HCT116 (cell line): ENCODE measurements around the gene NPEPL1. TPM values are rescaled to one million over a fixed set of nuclear protein-coding genes. Genes with fewer than 3 reads are reported as not detected.

Experiments
- ATAC-seq: fragments of 200-7000 bp; cut with Tn5 transposase; 2 replicates; pipeline ENCODE4 v1.9.1; 2020; ENCODE audit warnings: mild to moderate bottlenecking, moderate library complexity
- BruUV-seq: library from RNA; stranded (reverse); fragments of 400-500 nt; replicated peaks from 2 replicates; lab custom pipeline; 2021; lab: Mats Ljungman, UMichigan
- CTCF ChIA-PET: fragments of 300-600 bp; sonication (Branson Sonifier 250); formaldehyde crosslinking; loops from one replicate; lab custom pipeline; 2021; ENCODE audit warnings: antibody characterized with exemption; lab: Charles Lee
- POLR2A ChIA-PET: fragments of 300-600, 350-600 bp; sonication (Branson Sonifier 250); formaldehyde crosslinking; loops from one replicate; lab custom pipeline; 2021; ENCODE audit warnings: antibody characterized with exemption; lab: Charles Lee
- RAD21 ChIA-PET, 2 experiments: fragments of 300-600 bp; sonication (Branson Sonifier 250); formaldehyde crosslinking; loops; one replicate each; lab custom pipeline; 2023; ENCODE audit warnings: low total read pairs in 2 of 2; ENCODE audit not compliant: uncharacterized antibody in 2 of 2, unreplicated experiment in 2 of 2, low non-redundant PET in 1 of 2; lab: Charles Lee
- DNase-seq: peaks from one replicate; pipeline ENCODE4 v3.0.0-alpha.2; 2010; ENCODE audit warnings: low read depth, low spot score
- H2AFZ ChIP-seq: fragments of 200-600 bp; shearing (Covaris generic), sonication (generic); 2 replicates; pipeline ENCODE4 v1.6.1; 2017; ENCODE audit warnings: low read depth, mixed run types, mixed read lengths, antibody characterized with exemption, low read length; ENCODE audit not compliant: poor library complexity, severe bottlenecking
- H3K27ac ChIP-seq: 2 replicates; pipeline ENCODE4 v1.5.1; 2012; ENCODE audit warnings: low read depth, low read length
- H3K27me3 ChIP-seq: fragments of 200-600 bp; sonication (generic); 2 replicates; pipeline ENCODE4 v1.6.1; 2016; ENCODE audit warnings: mixed run types, low read length, mixed read lengths; ENCODE audit not compliant: insufficient read depth
- H3K36me3 ChIP-seq, 2 experiments: fragments of 200-500 bp in 1 of 2; fragments of 200-600 bp in 1 of 2; sonication (Bioruptor generic) in 1 of 2; sonication (generic) in 1 of 2; 2 replicates each; pipeline versions ENCODE4 v1.5.1 to v1.6.1; 2014 to 2016; ENCODE audit warnings: low read length in 2 of 2, inconsistent platforms in 1 of 2, mixed read lengths in 1 of 2, mixed run types in 1 of 2; ENCODE audit not compliant: insufficient read depth in 2 of 2, control insufficient read depth in 1 of 2
- H3K4me1 ChIP-seq, 2 experiments: fragments of 200-600 bp in 1 of 2; sonication (generic) in 1 of 2; 2 replicates each; pipeline versions ENCODE4 v1.5.1 to v1.6.1; 2012 to 2017; ENCODE audit warnings: low read length in 2 of 2, inconsistent platforms in 1 of 2, mild to moderate bottlenecking in 1 of 2, mixed read lengths in 1 of 2, mixed run types in 1 of 2, moderate library complexity in 1 of 2; ENCODE audit not compliant: insufficient read depth in 2 of 2, control insufficient read depth in 1 of 2
- H3K4me2 ChIP-seq: fragments of 200-600 bp; sonication (generic); 2 replicates; pipeline ENCODE4 v1.6.1; 2017; ENCODE audit warnings: mixed run types, low read length, mixed read lengths
- H3K4me3 ChIP-seq, 2 experiments: fragments of 200-600 bp in 1 of 2; sonication (generic) in 1 of 2; replicated peaks in 1 of 2; 2 replicates each; pipeline ENCODE4 v1.5.1; 2011 to 2016; ENCODE audit warnings: low read length in 2 of 2, control low read depth in 1 of 2, low read depth in 1 of 2, mild to moderate bottlenecking in 1 of 2, mixed read lengths in 1 of 2, mixed run types in 1 of 2
- H3K79me2 ChIP-seq: fragments of 200-600 bp; sonication (generic); 2 replicates; pipeline ENCODE4 v1.6.1; 2017; ENCODE audit warnings: mild to moderate bottlenecking, mixed run types, low read length, moderate library complexity, mixed read lengths; ENCODE audit not compliant: insufficient read depth
- H3K9ac ChIP-seq: fragments of 200-600 bp; sonication (generic); 2 replicates; pipeline ENCODE4 v1.6.1; 2016; ENCODE audit warnings: low read length, mixed read lengths
- H3K9me2 ChIP-seq: fragments of 200-600 bp; sonication (generic), shearing (Covaris generic); 2 replicates; pipeline ENCODE4 v1.6.1; 2017; ENCODE audit warnings: mixed run types, mild to moderate bottlenecking, moderate library complexity; ENCODE audit not compliant: insufficient read depth
- H3K9me3 ChIP-seq, 2 experiments: fragments of 200-500 bp in 1 of 2; fragments of 200-600 bp in 1 of 2; sonication (Bioruptor generic) in 1 of 2; sonication (generic) in 1 of 2; 2 replicates each; pipeline ENCODE4 v1.6.1; 2014 to 2017; ENCODE audit warnings: low read length in 2 of 2, mixed read lengths in 2 of 2, inconsistent platforms in 1 of 2, low read depth in 1 of 2, mild to moderate bottlenecking in 1 of 2, mixed run types in 1 of 2, moderate library complexity in 1 of 2; ENCODE audit not compliant: control insufficient read depth in 1 of 2, insufficient read depth in 1 of 2
- H4K20me1 ChIP-seq: fragments of 200-600 bp; sonication (generic), shearing (Covaris generic); 2 replicates; pipeline ENCODE4 v1.6.1; 2017; ENCODE audit warnings: mixed run types, mild to moderate bottlenecking, moderate library complexity; ENCODE audit not compliant: insufficient read depth
- ATF3 ChIP-seq: IDR thresholded peaks from 2 replicates; pipeline ENCODE4 v1.6.1; 2012
- CBX3 ChIP-seq: IDR thresholded peaks from 2 replicates; pipeline ENCODE4 v1.6.1; 2012; ENCODE audit warnings: low read depth
- CTCF ChIP-seq, 3 experiments: fragments of 200-600 bp in 1 of 3; sonication (generic) in 1 of 3; IDR thresholded peaks in 2 of 3; conservative IDR thresholded peaks in 1 of 3; 2 replicates each; pipeline ENCODE4 v1.5.1; 2012 to 2017; ENCODE audit warnings: low read depth in 2 of 3, low read length in 2 of 3, antibody characterized with exemption in 1 of 3, borderline replicate concordance in 1 of 3, control low read depth in 1 of 3, mild to moderate bottlenecking in 1 of 3, mixed read lengths in 1 of 3, mixed run types in 1 of 3, moderate library complexity in 1 of 3; ENCODE audit not compliant: insufficient read depth in 1 of 3
- EGR1 ChIP-seq: IDR thresholded peaks from 2 replicates; pipeline ENCODE4 v1.6.1; 2012; ENCODE audit warnings: low read depth
- JUND ChIP-seq: IDR thresholded peaks from 2 replicates; pipeline ENCODE4 v1.6.1; 2012
- POLR2AphosphoS5 ChIP-seq: IDR thresholded peaks from 2 replicates; pipeline ENCODE4 v1.6.1; 2011; ENCODE audit warnings: mild to moderate bottlenecking, low read depth, low read length, moderate library complexity
- RAD21 ChIP-seq: IDR thresholded peaks from 2 replicates; pipeline ENCODE4 v1.6.1; 2012; ENCODE audit warnings: low read depth, mild to moderate bottlenecking
- SIN3A ChIP-seq: IDR thresholded peaks from 2 replicates; pipeline ENCODE4 v1.6.1; 2012; ENCODE audit warnings: low read depth
- SRF ChIP-seq: IDR thresholded peaks from 2 replicates; pipeline ENCODE4 v1.6.1; 2012; ENCODE audit warnings: low read depth
- YY1 ChIP-seq: IDR thresholded peaks from 2 replicates; pipeline ENCODE4 v1.6.1; 2011; ENCODE audit warnings: low read length, low read depth, moderate library complexity, mild to moderate bottlenecking; ENCODE audit not compliant: insufficient replicate concordance; ENCODE audit errors: extremely low read depth
- ZNF274 ChIP-seq: fragments of 200-500 bp; sonication (Bioruptor generic); IDR thresholded peaks from 2 replicates; pipeline ENCODE4 v1.6.1; 2014; ENCODE audit warnings: mild to moderate bottlenecking, low read depth, low read length, inconsistent platforms
- intact Hi-C: fragments of 100-400 bp; cut with micrococcal nuclease; formaldehyde crosslinking; loops from 2 replicates; pipeline ENCODE4 v1.10.0; 2022
- total RNA-seq: library from RNA; stranded (reverse); gene quantifications from one replicate; pipeline ENCODE4 v1.2.1, GENCODE V29; 2021; ENCODE audit not compliant: unreplicated experiment

Gene NPEPL1
- total RNA-seq, 1 experiment from 2014 or later, result 16.6 TPM

GRCh38 chr20:58755766-58756449 lies 63.3 kb downstream of the NPEPL1 start:
- no peaks in the 10 kb centered on the region for H3K9me3 ChIP-seq
- no peak overlapping the region for H3K4me2 ChIP-seq
- DNase-seq (no peak), ATAC-seq (no peak)
- no peaks in the 10 kb centered on the region for H3K4me1 ChIP-seq
- intact Hi-C loops, result no loop called here
- BruUV-seq, result no TSS peak
- no peaks in the 10 kb centered on the region for H4K20me1 ChIP-seq
- TF ChIP-seq JUND (no peak), EGR1 (no peak), CTCF (IDR thresholded peaks at IDR 0.05 in 2 of 3, conservative IDR thresholded peaks at IDR 0.05 in 1 of 3; ENCODE audit: borderline replicate concordance in 1 of 3, insufficient read depth in 1 of 3, low read depth in 2 of 3, low read length in 2 of 3) (no peak), ATF3 (no peak), POLR2AphosphoS5 (no peak), CBX3 (no peak), YY1 (no peak), ZNF274 (no peak), SIN3A (no peak), SRF (no peak), RAD21 (no peak)
- CTCF ChIA-PET, result no interaction called here
- H3K9ac ChIP-seq, result no peak overlapping the region
- no peaks in the 10 kb centered on the region for H3K79me2 ChIP-seq
- no peaks in the 10 kb centered on the region for H3K36me3 ChIP-seq
- POLR2A ChIA-PET, result no interaction called here
- H3K9me2 ChIP-seq, result no peaks in the 10 kb centered on the region
- no peak overlapping the region for H3K4me3 ChIP-seq
- H2AFZ ChIP-seq, result no peak overlapping the region
- RAD21 ChIA-PET, result no interaction called here
- no peak overlapping the region for H3K27ac ChIP-seq
- peaks cover 34% of the 10 kb centered on the region for H3K27me3 ChIP-seq
